GM19372 (cell line): ENCODE measurements around the gene LRRC73.
A peak's percentile ranks its signal among the peaks of the same experiment; 100 is the strongest.

Experiments
- ATAC-seq: cut with Tn5 transposase; IDR thresholded peaks from one replicate; pipeline ENCODE4 v1.9.1; 2021; ENCODE audit warnings: mild to moderate bottlenecking, low read depth, moderate library complexity; ENCODE audit not compliant: unreplicated experiment

LRRC73 gene

GRCh38 chr6:43493833-43494232 is 16.3 kb downstream of the LRRC73 start:
- ATAC-seq = no peak

GRCh38 chr6:43493230-43493629 is 16.9 kb downstream of the LRRC73 start:
- no peak for ATAC-seq

DNA sequence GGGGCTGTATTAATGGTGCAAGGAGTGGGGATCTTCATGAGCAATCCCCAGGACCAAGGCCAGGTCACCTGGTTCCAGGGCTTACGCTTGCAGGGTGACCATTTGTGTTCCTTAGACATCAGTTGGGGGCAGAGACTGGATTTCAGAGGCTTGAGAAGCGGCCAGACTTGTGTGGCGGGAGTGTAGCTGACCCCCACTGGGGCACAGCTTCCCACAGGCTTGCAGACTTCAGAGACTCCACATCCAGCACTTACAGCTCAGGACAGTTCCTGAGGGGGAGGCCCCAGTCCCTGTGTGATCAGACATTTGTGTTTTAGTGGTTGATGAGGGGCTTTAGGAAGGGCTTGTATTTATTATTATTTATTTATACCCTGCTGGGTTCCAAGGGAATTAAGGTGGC is 17.5 kb downstream of the LRRC73 start:
- ATAC-seq = no peak

DNA sequence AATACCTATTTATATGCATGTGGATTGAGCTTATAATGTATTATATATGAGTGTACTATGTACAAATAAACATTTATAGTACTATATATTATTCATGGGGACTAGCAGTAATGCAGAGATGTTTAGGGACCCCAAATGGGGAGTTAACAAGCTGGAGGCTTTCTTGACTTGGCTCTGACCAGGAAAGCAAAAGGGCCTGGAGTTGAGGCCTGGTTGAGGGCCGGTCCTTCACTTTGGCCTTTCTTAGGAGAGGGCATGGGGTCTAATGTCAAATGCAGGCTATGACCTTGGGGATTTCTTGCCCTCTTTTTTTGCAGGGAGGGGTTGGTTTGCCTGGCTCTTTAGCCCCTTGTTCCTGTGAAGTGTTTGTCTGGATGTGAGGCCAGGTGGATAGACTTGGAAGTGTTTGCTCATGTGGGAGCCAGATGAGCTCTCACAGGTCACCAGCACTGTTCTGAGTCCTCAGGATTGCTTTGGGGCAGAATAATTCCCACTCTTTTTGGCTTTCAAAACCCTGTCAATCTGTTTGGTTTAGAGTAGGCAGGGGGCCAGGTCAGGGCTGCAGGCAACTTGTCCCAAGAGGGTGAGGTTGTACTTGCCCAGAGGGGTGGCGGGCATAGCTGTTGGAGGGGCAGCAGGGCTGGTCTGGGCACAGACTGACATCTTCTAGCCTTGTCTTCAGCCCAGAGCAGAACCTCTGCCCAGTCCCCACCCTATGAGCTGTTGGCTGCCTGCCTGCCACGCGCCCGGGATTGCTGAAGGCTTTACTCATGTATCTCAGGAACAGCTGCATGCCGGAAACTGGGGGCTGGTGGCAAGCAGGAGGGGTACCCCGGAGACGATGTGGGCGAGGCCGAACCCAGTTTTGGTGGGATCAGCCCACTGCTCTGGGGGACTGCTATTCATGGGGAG is 18.1 kb downstream of the LRRC73 start:
- ATAC-seq = no peak

GRCh38 chr6:43490523-43490939 is 19.6 kb downstream of the LRRC73 start:
- no peak for ATAC-seq

GRCh38 chr6:43489277-43490072 is 20.7 kb downstream of the LRRC73 start:
- no peak for ATAC-seq

DNA sequence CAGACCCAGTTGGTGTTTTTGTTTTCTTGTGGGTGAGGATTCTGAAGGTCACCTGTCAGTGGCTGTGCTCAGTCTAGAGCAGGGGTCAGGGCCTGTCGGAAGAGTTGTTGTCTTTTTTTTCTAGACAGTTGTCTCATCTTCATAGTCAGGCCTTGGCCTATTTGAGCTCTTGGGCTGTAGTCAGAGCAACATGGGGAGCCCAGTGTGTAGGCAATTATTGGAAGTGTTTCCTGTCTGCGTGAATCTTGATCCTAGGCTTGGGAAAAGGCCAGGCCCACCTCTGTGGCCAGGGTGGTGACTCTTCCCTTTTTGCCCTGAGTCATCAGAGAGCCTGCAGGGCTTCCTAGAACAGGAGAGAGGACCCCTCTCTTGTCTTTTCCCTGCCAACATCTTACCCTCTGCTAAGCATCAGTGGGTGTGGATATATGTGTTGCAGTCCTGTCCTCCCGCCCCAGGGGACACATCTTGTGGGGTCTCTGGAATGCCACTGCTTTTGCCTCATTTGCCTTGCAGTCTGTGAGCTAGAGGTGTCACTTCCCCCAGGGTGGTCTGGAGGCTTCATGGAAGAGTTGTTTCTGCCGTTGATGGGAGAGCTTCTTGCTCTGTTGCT is 21.4 kb downstream of the LRRC73 start:
- ATAC-seq = no peak

DNA sequence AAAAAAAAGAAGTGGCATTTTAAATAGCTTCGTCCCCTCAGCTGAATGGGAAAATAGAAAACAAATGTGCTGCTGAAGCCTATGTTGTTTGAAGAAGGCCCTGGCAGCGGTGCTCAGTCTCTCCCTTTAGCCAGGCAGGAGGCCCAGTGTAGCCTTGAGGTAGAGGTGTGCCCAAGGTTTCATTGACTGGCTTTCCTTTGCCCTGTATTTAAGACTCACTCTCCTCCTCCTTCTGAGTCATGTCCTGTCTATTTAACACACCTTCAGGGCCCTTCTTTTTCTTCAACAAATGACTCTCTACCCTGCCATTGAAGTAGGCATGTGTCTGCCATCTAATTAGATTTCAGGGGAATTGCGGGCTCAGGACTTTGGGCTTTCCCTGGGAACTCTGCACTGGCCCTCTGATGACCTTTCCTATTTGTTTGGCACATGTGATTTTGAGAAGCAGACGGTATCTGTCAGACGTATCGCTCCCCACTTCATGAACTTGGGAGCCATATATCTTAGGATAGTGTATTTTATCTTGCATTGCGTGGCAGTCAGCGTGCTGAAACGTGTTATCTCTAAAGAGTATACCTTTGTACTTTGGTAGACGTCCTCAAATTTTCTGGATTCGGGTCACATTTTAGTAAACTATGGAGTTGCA is 28.4 kb downstream of the LRRC73 start:
- no peak for ATAC-seq

DNA sequence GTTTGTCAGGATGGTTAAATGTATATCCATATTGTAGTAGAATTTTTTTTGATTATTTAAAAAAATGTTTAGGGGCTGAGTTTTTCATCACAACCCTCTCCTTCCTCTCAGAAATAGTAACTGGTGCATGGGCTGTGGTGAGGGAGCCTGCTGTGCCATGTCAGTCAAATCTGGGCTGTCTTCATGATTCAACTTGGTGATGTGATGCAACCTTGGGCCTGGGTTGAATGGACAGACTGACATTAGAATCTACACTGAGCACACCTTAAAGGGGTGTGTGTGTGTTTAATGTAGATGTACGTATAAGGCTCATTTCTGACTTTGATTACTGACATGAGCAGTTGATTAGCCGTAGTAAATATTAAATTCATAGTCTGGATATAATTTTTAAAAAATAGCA is 29.1 kb downstream of the LRRC73 start:
- no peak for ATAC-seq

DNA sequence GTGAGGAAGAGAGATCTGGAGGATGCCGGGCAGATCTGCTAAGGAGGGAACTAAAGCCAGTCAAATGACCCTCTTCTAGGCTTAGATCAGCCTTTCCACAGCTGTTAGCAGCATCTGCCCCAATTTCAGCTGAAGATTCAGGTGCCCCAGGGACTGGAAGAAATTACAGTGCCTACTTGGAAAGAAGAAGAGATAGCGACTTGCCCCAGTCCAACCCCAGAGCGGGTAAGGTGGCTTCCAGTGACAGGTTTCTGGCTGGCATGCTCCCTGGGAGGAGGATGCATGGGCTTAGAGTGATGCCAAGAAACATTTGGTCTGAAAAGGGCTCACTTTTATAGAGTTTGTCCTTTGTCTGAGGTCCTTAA is 32.2 kb downstream of the LRRC73 start:
- no peak for ATAC-seq

DNA sequence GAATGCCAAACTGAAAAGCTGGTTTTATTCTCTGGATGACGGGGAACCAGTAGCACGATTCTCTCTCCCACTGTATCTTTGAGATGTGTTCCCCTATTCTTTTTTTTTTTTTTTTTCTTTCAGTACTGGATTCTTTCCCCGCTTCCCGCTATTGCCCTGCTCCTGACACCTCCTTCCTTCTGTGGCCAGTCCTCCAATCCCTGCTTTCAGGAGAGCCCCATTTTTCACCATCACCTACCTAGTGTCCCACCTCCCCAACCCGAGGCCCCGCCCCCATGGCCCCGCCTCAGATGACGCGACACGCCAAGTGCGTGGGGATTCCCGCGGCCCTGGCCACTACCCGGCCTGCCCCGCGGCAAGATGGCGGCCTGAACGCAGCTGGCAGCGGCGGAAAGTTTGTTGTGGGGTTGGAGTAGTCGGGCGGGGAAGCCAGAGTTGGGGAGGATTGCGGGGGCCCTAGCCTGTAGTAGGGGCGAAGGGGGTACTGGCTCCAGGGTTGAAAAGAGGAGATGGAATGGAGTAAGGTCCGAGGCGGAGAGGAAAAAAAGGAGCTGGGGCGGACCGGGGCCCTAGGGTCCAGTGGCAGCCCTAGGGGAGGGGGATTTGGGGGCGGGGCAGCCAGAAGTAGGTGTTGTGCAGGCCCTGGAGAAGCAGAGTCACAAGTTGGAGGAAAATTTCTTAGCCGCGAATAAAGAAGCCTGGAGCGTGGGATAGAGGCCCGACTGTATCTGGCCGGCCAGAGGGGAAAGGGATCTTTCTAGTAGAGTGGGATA is 32.7 kb downstream of the LRRC73 start, which contains the start of gene TJAP1:
Gene TJAP1, plus strand, starts transcription at position 336 of the 773 bp plus-strand sequence. CDS start 21,432 bp downstream, outside the sequence.
- ATAC-seq = peak; percentile 92

DNA sequence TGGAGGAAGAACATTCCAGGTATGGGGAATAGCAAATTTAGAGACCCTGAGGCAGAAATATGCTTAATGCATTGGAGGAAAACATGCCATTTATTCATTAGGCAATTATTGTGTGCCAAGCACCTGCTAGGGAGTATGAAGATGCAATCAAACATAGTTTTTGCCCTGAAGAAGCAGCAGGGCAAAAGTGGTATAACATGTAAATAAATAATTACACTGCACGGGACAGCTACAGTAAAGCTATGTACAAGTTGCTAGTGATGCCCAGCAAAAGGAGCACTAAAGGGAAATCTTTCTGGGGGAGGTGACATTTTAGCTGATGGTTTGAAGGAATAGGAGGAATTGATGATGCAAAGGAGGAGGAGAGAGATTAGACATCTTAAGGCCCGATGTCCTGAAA is 33.4 kb downstream of the LRRC73 start:
- no peak for ATAC-seq

DNA sequence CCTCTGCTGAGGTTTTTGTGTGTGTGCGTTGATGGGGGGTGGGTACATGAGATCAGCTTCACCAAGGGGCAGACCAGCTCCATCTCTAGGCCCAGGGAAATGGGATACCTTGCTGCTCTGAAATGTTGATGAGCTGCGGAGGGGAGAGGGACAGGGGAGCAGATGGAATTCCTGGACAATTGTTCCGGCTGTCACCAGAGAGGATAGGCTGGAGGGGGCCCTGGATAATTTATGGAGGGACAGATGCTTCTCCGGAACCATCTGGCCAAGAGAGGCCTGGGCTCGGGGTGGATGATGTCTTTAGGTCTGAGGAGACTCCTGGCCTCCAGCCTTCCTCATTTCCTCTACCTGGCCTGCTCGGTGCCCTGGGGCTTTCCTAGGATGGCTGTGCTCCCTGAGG is 34.6 kb downstream of the LRRC73 start:
- ATAC-seq = no peak

DNA sequence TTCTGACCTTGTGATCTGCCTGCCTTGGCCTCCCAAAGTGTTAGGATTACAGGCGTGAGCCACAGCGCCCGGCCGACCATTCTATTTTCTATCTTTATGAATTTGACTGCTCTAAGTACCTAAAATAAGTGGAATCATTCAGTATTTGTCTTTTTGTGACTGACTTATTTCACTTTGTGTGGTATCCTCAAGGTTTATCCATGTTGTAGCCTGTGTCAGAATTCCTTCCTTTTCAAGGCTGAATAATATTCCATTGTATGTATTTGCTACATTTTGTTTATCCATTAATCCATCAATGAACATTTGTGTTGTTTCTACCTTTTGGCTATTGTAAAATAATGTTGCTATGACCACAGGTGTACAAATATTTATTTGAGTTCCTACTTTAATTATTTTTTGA is 37.6 kb downstream of the LRRC73 start:
- no peak for ATAC-seq

- ATAC-seq = no peak
These were observed 38.7 kb downstream of the LRRC73 start for GRCh38 chr6:43471399-43471798.

GRCh38 chr6:43469947-43470346 is 40.2 kb downstream of the LRRC73 start:
- ATAC-seq = no peak

- no peak for ATAC-seq
These were observed 41.1 kb downstream of the LRRC73 start for GRCh38 chr6:43468748-43469681.

DNA sequence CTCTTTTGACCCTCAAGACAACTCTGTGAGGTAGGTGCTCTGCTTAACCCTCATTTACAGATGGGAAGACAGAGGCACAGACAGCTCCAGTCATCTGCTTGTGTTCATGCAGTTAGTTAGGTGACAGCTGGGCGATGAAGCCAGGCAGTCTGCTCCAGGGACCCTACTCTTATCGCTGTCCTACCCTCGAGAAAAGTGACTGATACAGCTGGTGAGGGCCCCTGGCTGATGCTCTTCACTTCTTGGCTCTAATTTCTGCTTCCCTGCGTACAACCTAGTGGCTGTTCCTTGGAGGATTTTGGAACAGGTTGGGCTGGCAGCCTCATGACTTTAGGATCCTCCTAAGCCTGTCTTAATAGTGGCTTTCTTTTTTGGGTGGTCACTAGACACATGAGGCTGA is 41.9 kb downstream of the LRRC73 start:
- no peak for ATAC-seq

DNA sequence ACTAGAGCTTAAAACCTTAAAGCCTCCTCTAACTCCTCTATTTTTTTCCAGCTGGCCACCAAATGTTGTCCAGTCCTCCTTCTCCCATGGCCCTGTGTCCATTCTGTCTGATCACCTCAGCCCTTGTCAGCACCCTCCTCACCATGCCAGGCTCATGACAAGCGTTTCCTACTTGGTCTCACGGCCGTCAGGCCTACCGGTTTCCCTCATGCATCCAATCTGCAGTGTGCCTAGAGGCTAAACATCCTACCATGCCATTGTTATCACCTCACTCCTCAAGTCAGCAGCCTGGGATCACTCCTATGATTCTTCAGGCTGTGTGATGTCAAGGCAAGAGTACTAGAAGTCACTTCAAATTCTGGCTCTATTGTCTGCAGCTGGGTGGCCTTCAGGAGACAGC is 42.4 kb downstream of the LRRC73 start:
- no peak for ATAC-seq
